Testis (tissue), 2 donors: ENCODE data around the gene TMEM119.

ENCODE experiments used
- POLR2A ChIP-seq: fragments of 450-650 bp; IDR thresholded peaks from one replicate; pipeline ENCODE4 v1.6.1; 2017; ENCODE audit warnings: antibody characterized with exemption, mild to moderate bottlenecking, moderate library complexity
- TF ChIP-seq, protein P1 (sequence below), 3 experiments: fragments of 450-650 bp in 2 of 3; fragments of 200-600 bp in 1 of 3; sonication (generic) in 1 of 3; IDR thresholded peaks; one replicate each; pipeline ENCODE4 v1.5.1; 2016 to 2019; ENCODE audit warnings: antibody characterized with exemption in 3 of 3, mild to moderate bottlenecking in 2 of 3, moderate library complexity in 1 of 3

DNA sequence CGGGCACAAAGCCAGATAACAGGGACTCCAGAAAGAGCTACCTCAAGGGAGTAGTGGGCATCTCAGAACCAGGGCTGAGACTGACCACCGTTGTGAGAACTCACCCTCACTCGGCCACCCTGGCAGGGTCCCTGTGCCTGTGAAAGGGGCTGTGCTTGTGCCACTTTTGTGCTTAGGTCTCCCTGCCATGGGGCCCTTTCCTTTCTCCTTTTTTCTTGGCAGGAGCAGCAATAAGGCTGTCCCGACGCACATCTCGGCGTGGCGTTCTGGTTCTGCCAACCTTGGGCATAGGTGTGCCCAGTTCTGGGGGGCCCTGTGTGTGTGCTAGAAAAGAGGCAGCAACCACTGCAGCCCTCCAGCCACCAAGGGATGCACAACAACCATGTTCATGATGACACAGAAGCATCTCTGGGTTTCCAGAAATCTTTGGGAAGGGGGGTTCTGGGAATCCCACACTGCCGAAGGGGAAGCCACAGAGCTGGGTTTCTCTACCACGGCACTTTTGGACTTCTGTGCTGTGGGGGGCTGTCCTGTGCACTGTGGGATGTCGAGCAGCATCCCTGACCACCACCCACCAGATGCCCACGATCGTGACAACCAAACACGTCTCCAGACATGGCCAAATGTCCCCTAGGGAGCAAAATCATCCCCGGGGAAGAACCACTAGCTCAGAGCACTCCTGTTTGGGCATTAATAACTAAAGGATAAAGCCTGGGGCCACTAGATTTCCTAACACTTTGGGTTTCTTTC, 13.1 kb upstream of the TMEM119 start:
- TF ChIP-seq, protein P1, sequence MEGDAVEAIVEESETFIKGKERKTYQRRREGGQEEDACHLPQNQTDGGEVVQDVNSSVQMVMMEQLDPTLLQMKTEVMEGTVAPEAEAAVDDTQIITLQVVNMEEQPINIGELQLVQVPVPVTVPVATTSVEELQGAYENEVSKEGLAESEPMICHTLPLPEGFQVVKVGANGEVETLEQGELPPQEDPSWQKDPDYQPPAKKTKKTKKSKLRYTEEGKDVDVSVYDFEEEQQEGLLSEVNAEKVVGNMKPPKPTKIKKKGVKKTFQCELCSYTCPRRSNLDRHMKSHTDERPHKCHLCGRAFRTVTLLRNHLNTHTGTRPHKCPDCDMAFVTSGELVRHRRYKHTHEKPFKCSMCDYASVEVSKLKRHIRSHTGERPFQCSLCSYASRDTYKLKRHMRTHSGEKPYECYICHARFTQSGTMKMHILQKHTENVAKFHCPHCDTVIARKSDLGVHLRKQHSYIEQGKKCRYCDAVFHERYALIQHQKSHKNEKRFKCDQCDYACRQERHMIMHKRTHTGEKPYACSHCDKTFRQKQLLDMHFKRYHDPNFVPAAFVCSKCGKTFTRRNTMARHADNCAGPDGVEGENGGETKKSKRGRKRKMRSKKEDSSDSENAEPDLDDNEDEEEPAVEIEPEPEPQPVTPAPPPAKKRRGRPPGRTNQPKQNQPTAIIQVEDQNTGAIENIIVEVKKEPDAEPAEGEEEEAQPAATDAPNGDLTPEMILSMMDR (IDR thresholded peaks at IDR 0.05): no peak
- TF ChIP-seq POLR2A: no peak
